ENCODE data around the gene SPEF1.
A peak's percentile ranks its signal among the peaks of the same experiment; 100 is the strongest.

SPEF1 gene

GRCh38 chr20:3786126-3786484 lies 4.9 kb upstream of the SPEF1 start:
- H3K27me3 Mint-ChIP-seq: no peaks in the 10 kb centered on the region
- no peaks in the 10 kb centered on the region for H3K9me3 Mint-ChIP-seq
- peaks cover 40% of the 10 kb centered on the region for H3K4me1 Mint-ChIP-seq (ENCODE audit: low read depth)
- peak overlapping the region; percentile 88 for H3K4me3 Mint-ChIP-seq
- peaks cover 6% of the 10 kb centered on the region for H3K36me3 Mint-ChIP-seq (ENCODE audit: low read depth)
- peak overlapping the region; percentile 87 for H3K27ac Mint-ChIP-seq

DNA sequence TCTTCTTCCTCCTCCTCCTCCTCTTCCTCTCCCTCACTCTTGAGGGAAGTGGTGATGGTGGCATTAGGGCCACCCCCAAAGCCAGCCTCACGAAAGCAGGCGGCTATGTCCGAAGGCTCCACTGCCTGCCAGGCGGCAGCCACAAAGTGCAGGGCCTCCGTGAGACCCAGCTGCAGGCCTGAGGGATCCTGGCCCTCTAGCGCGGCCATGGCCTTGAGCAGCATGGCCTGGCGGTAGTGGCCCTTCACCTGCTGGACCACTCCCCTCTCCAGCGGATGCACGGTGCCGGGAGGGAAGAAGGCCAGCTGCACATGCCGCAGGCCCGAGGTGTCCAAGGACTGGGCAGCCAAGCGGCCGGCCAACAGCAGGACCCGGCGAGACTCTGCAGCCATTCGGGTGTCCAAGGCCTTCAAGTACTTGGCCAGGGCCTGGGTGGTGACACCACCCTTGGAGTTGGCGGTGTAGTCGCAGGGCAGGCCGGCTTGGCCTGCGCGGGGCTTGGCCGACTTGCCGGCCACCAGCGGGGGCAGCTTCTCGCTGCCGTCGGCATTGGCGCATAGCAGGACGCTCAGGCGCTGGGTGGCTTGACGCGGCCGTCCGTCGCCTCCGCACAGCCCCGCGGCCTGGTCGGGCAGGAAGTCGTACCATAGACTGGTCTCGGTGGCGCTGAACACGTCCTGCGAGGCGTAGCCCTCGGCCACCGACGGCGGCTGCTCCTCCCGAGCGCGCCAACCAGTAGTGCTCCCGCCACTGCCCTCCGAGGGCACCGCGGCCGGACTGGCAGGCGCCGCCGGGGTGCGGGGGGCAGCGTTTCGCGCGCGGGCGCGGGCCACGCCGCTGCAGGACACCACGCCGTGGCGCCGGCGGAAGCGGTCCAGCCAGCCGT lies 4.2 kb upstream of the SPEF1 start:
- H3K27ac Mint-ChIP-seq: no peak overlapping the region
- peaks cover 46% of the 10 kb centered on the region for H3K4me1 Mint-ChIP-seq (ENCODE audit: low read depth)
- H3K9me3 Mint-ChIP-seq: no peaks in the 10 kb centered on the region
- peaks cover 6% of the 10 kb centered on the region for H3K36me3 Mint-ChIP-seq (ENCODE audit: low read depth)
- no peaks in the 10 kb centered on the region for H3K27me3 Mint-ChIP-seq
- H3K4me3 Mint-ChIP-seq: peak overlapping the region; percentile 88

DNA sequence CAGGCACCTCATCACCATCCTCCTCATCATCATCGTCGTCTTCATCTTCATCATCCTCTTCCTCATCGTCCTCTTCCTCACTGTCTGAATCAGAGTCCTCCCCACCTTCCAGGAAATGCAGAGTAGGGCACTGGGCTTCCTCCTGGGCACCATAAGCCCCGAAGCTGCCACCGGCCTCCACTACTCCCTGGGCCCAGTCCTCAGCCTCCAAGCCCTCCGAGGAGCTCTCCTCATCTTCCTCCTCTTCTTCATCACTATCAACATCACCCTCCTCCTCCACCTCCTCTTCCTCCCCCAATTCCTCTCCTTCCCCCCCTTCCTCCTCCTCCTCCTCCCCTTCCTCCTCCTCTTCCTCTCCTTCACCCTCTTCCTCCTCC lies 3.6 kb upstream of the SPEF1 start:
- H3K36me3 Mint-ChIP-seq (ENCODE audit: low read depth): peaks cover 6% of the 10 kb centered on the region
- H3K27ac Mint-ChIP-seq: peak overlapping the region; percentile 11
- H3K4me3 Mint-ChIP-seq: peak overlapping the region; percentile 63
- H3K4me1 Mint-ChIP-seq (ENCODE audit: low read depth): peaks cover 49% of the 10 kb centered on the region
- no peaks in the 10 kb centered on the region for H3K27me3 Mint-ChIP-seq
- no peaks in the 10 kb centered on the region for H3K9me3 Mint-ChIP-seq

GRCh38 chr20:3784216-3784853 lies 3.1 kb upstream of the SPEF1 start:
- H3K27me3 Mint-ChIP-seq: peaks cover 4% of the 10 kb centered on the region
- peaks cover 49% of the 10 kb centered on the region for H3K4me1 Mint-ChIP-seq (ENCODE audit: low read depth)
- peak overlapping the region; percentile 63 for H3K4me3 Mint-ChIP-seq
- peaks cover 6% of the 10 kb centered on the region for H3K36me3 Mint-ChIP-seq (ENCODE audit: low read depth)
- H3K9me3 Mint-ChIP-seq: no peaks in the 10 kb centered on the region
- peak overlapping the region; percentile 11 for H3K27ac Mint-ChIP-seq

- no peaks in the 10 kb centered on the region for H3K9me3 Mint-ChIP-seq
- no peak overlapping the region for H3K4me3 Mint-ChIP-seq
- H3K4me1 Mint-ChIP-seq (ENCODE audit: low read depth): peaks cover 46% of the 10 kb centered on the region
- H3K27ac Mint-ChIP-seq: no peak overlapping the region
- peaks cover 6% of the 10 kb centered on the region for H3K36me3 Mint-ChIP-seq (ENCODE audit: low read depth)
- peaks cover 8% of the 10 kb centered on the region for H3K27me3 Mint-ChIP-seq
Measured at GRCh38 chr20:3783511-3784195, 2.4 kb upstream of the SPEF1 start.

DNA sequence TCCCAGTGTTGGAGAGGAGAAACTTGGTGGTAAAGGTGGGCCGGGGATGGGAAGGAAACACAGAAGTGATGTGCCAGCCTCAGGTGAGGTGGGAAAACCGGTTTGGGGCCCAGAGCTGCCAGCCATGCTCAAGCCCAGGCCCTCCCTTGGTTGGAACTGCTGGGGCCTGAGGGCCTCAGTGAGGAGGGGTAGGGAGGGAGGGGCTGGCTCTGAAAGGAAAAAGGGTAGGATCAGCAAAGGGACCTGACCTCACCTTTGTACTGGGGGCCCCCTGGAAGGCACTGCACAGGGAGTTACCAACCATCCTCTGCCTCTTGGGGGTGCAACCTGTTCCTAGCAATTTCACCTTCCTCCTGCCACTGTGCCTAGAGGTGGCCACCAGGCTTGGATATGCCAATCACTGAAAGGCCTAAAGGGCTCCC lies 1.8 kb upstream of the SPEF1 start:
- H3K27ac Mint-ChIP-seq: peak overlapping the region; percentile 61
- peaks cover 6% of the 10 kb centered on the region for H3K36me3 Mint-ChIP-seq (ENCODE audit: low read depth)
- no peak overlapping the region for H3K4me3 Mint-ChIP-seq
- H3K9me3 Mint-ChIP-seq: no peaks in the 10 kb centered on the region
- H3K27me3 Mint-ChIP-seq: peaks cover 8% of the 10 kb centered on the region
- peaks cover 44% of the 10 kb centered on the region for H3K4me1 Mint-ChIP-seq (ENCODE audit: low read depth)

DNA sequence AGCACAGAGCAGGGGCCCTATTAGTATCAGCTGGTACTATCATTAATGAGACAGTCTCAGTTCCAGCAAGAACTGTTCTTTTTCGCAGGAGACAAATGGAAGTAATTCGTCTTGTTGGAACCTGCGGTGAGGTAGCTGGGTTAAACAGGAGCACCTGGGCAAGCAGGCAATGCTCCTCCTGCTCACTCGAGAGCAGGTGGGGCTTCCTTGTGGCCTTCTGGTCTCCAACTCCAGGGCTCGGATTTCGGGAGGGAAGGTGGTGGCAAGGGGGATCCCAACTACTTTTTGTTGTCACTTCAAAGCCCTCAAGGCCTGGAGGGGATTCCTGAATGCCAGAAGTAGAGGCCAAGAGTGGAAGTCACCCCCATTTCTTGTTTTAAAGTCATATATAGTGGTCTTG lies 1.3 kb upstream of the SPEF1 start:
- Mint-ChIP-seq H3K27ac (peak overlapping the region; percentile 61), H3K4me1 (ENCODE audit: low read depth) (peaks cover 45% of the 10 kb centered on the region), H3K27me3 (peaks cover 8% of the 10 kb centered on the region), H3K4me3 (no peak overlapping the region), H3K9me3 (no peaks in the 10 kb centered on the region), H3K36me3 (ENCODE audit: low read depth) (peaks cover 6% of the 10 kb centered on the region)

GRCh38 chr20:3778976-3779375 lies 2.3 kb downstream of the SPEF1 start:
- no peak overlapping the region for H3K27ac Mint-ChIP-seq
- H3K4me3 Mint-ChIP-seq: no peak overlapping the region
- peaks cover 8% of the 10 kb centered on the region for H3K27me3 Mint-ChIP-seq
- H3K36me3 Mint-ChIP-seq (ENCODE audit: low read depth): no peaks in the 10 kb centered on the region
- no peaks in the 10 kb centered on the region for H3K9me3 Mint-ChIP-seq
- H3K4me1 Mint-ChIP-seq (ENCODE audit: low read depth): peaks cover 39% of the 10 kb centered on the region

DNA sequence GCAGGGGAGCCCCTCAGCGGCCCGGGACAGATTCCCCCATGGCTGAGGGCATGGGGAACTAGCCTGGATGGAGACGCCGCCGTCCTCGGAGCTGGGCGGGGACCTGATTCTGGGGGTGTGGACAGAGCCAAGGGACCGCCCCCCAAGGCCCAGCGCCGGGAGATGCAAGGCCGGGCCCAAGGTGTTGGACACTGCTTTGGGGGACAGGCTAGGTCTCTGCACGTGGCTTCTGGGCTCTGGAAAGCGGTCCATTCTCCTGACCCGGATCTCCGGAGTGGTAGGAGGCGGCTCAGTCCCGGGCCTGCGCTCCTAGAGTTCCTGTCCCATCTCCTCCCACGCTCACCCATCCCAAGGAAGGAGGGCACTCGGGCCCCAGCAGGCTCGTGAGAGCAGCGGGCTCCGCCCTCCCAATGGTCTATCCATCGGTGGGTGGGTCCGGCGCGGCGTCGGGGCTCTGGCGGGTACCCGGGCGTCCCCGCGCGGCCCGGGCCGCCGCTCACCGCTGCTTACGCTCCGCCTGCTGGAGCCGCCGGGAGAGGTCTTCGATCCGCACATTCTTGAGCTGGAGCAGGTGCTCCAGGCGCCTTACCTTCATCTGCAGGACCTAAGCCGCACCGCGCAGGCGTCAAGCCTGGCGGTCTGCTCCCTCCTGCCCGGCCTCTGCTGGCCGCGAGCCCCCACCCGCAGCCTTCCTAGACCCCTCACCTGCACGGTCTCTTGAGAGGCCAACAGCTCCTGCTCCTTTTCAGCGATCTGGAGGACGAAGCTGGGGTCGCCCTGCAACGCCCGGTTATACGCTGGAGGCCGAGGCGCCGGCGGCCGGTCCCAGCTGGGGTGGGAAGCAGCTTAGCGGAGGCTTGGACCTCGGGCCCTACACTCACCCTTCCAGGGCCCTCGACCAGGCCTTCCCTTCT lies 3.3 kb downstream of the SPEF1 start:
- peaks cover 33% of the 10 kb centered on the region for H3K4me1 Mint-ChIP-seq (ENCODE audit: low read depth)
- no peak overlapping the region for H3K27ac Mint-ChIP-seq
- no peaks in the 10 kb centered on the region for H3K36me3 Mint-ChIP-seq (ENCODE audit: low read depth)
- no peaks in the 10 kb centered on the region for H3K9me3 Mint-ChIP-seq
- H3K4me3 Mint-ChIP-seq: peak overlapping the region; percentile 75
- H3K27me3 Mint-ChIP-seq: peaks cover 8% of the 10 kb centered on the region

GRCh38 chr20:3777381-3777715 lies 3.9 kb downstream of the SPEF1 start:
- Mint-ChIP-seq H3K36me3 (ENCODE audit: low read depth) (no peaks in the 10 kb centered on the region), H3K27me3 (peaks cover 8% of the 10 kb centered on the region), H3K27ac (no peak overlapping the region), H3K4me1 (ENCODE audit: low read depth) (peaks cover 33% of the 10 kb centered on the region), H3K9me3 (no peaks in the 10 kb centered on the region), H3K4me3 (peak overlapping the region; percentile 75)

DNA sequence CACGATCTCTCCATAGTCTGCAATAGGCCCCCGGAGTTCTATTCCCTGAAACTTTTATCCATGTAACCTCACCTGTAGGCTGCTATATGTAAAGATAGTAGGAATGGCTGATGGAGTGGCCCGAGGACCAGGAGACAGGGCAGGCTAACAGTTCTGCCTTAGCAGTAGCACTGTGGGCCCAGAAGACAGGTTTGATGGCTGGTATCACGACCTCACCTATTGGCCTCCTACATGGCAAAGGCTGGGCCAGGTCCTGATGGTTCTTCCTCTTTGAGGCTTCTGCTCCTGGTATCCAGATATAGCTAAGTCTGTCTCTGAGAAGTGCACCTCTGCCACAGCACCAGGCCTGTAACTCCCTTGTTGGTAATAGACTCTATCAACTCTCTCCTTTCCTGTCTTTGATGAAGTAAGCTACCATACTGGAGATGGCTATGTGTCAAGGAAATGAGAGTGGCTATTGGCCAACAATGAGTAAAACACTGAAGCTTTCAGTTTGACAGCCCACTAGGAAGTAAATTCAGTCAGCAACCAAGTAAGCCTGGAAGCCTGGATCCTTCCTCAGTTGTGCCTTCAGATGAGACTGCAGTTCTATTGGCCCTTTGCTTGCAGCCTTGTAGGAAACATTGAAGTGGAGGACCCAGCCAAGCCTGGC lies 5.7 kb downstream of the SPEF1 start:
- peaks cover 8% of the 10 kb centered on the region for H3K27me3 Mint-ChIP-seq
- no peaks in the 10 kb centered on the region for H3K9me3 Mint-ChIP-seq
- no peak overlapping the region for H3K27ac Mint-ChIP-seq
- H3K4me1 Mint-ChIP-seq (ENCODE audit: low read depth): peaks cover 18% of the 10 kb centered on the region
- no peaks in the 10 kb centered on the region for H3K36me3 Mint-ChIP-seq (ENCODE audit: low read depth)
- H3K4me3 Mint-ChIP-seq: no peak overlapping the region

- no peaks in the 10 kb centered on the region for H3K36me3 Mint-ChIP-seq (ENCODE audit: low read depth)
- H3K9me3 Mint-ChIP-seq: no peaks in the 10 kb centered on the region
- no peak overlapping the region for H3K4me3 Mint-ChIP-seq
- H3K4me1 Mint-ChIP-seq (ENCODE audit: low read depth): peaks cover 20% of the 10 kb centered on the region
- no peak overlapping the region for H3K27ac Mint-ChIP-seq
- no peaks in the 10 kb centered on the region for H3K27me3 Mint-ChIP-seq
Measured at GRCh38 chr20:3771552-3772058, 9.6 kb downstream of the SPEF1 start.

DNA sequence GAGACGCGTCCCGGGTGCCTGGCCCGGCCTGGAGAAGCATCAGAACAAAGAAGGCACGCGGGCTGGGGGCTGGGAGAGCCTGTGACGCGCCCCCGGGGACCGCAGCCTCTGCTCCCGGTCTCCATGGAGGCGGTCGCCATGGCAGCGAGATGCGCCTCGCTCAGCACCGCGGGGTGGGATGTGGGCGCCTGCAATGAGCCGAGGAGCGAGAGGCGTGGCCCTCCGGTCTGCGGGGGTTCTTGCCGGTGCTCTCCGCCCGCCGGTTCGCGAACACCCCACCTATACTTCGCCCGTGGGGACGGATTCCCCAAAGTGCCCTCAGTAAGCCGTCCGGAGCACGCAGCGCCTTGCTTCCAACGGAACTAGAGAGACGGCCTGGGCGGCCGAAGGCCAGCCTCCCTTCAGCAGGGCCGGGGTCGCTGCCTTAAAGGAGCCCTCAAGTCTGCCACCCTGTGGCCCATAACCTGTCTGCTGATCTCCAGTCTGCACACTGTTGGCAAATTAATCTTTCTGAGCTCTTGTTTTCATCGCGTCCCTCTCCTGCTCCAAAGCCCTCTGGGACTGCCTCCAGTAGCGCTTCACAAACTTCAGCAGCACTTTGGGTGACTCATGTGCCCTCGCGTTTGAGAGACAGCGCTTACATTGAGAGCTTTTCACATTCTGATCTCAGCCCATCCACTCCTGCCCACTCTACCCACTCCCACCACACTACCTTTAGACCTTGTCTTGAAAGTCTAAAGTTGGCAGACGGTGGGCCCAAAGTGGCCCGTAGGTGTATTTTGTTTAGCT lies 12.7 kb downstream of the SPEF1 start:
- peak overlapping the region; percentile 87 for H3K4me3 Mint-ChIP-seq

More for the DNA sequence above, 12.7 kb downstream of the SPEF1 start:
- Mint-ChIP-seq H3K4me1 (ENCODE audit: low read depth) (peaks cover 31% of the 10 kb centered on the region), H3K27me3 (no peaks in the 10 kb centered on the region), H3K27ac (peak overlapping the region; percentile 92), H3K36me3 (ENCODE audit: low read depth) (no peaks in the 10 kb centered on the region), H3K9me3 (no peaks in the 10 kb centered on the region)

Data from stimulated activated naive CD8-positive, alpha-beta T cell treated with anti-CD3 and anti-CD28 coated beads, Interleukin-15, Interleukin-2, amounts not matched to agents 100 ng/mL and 50 ng/mL, for 24 hours (primary cell).